OCI-LY1 (cell line): ENCODE results near the gene RAB34.

Experiments used
- H2AFZ ChIP-seq: fragments of 200-600 bp; sonication (generic), shearing (Covaris generic); 2 replicates; pipeline ENCODE4 v1.6.0; 2014; ENCODE audit warnings: antibody characterized with exemption, mild to moderate bottlenecking, low read length
- H3F3A ChIP-seq: fragments of 200-600 bp; sonication (generic), shearing (Covaris generic); 2 replicates; pipeline ENCODE4 v1.6.0; 2014; ENCODE audit warnings: mild to moderate bottlenecking, antibody characterized with exemption, low read length, moderate library complexity; ENCODE audit not compliant: insufficient read depth
- H3K27ac ChIP-seq: fragments of 200-600 bp; sonication (generic); 2 replicates; pipeline ENCODE4 v1.5.1; 2014; ENCODE audit warnings: low read length, mixed run types, mild to moderate bottlenecking, low read depth; ENCODE audit not compliant: poor library complexity, severe bottlenecking
- H3K27me3 ChIP-seq: fragments of 200-600 bp; sonication (generic); 2 replicates; pipeline ENCODE4 v1.6.0; 2014; ENCODE audit warnings: antibody characterized with exemption, mild to moderate bottlenecking, low read length, moderate library complexity; ENCODE audit not compliant: insufficient read depth
- H3K36me3 ChIP-seq: fragments of 200-600 bp; sonication (generic); 2 replicates; pipeline ENCODE4 v1.6.1; 2014; ENCODE audit warnings: mild to moderate bottlenecking, antibody characterized with exemption, low read length, moderate library complexity, mixed read lengths; ENCODE audit not compliant: insufficient read depth
- H3K4me1 ChIP-seq: fragments of 200-600 bp; sonication (generic); 2 replicates; pipeline ENCODE4 v1.5.1; 2014; ENCODE audit warnings: mild to moderate bottlenecking, low read length, moderate library complexity; ENCODE audit not compliant: insufficient read depth, severe bottlenecking
- H3K4me2 ChIP-seq: fragments of 200-600 bp; sonication (generic), shearing (Covaris generic); 2 replicates; pipeline ENCODE4 v1.6.1; 2014; ENCODE audit warnings: low read length
- H3K4me3 ChIP-seq: fragments of 200-600 bp; sonication (generic); 2 replicates; pipeline ENCODE4 v1.5.1; 2014; ENCODE audit warnings: low read length, low read depth, mild to moderate bottlenecking, mixed read lengths; ENCODE audit not compliant: poor library complexity, severe bottlenecking
- H3K79me2 ChIP-seq: fragments of 200-600 bp; shearing (Covaris generic); 2 replicates; pipeline ENCODE4 v1.6.1; 2016; ENCODE audit warnings: mixed run types, low read length, mixed read lengths; ENCODE audit not compliant: insufficient read depth
- H3K9ac ChIP-seq: fragments of 200-600 bp; sonication (generic), shearing (Covaris generic); 2 replicates; pipeline ENCODE4 v1.6.1; 2014; ENCODE audit warnings: mild to moderate bottlenecking, low read length, mixed read lengths
- H3K9me2 ChIP-seq: fragments of 200-600 bp; sonication (generic), shearing (Covaris generic); 2 replicates; pipeline ENCODE4 v1.6.1; 2014; ENCODE audit warnings: low read depth, mild to moderate bottlenecking, low read length, mixed read lengths
- H3K9me3 ChIP-seq: fragments of 200-600 bp; shearing (Covaris generic); 2 replicates; pipeline ENCODE4 v1.6.1; 2014; ENCODE audit warnings: low read length, mixed read lengths
- H4K20me1 ChIP-seq: fragments of 200-600 bp; sonication (generic), shearing (Covaris generic); 2 replicates; pipeline ENCODE4 v1.6.0; 2016; ENCODE audit warnings: mild to moderate bottlenecking, low read length; ENCODE audit not compliant: insufficient read depth
- EZH2 ChIP-seq: fragments of 200-600 bp; sonication (generic), shearing (Covaris generic); IDR thresholded peaks from 2 replicates; pipeline ENCODE4 v1.8.0; 2017; ENCODE audit warnings: borderline replicate concordance, mixed run types, mild to moderate bottlenecking, antibody characterized with exemption, low read length, moderate library complexity, mixed read lengths
- TF ChIP-seq, protein P1 (sequence below): fragments of 200-600 bp; sonication (generic), shearing (Covaris generic); IDR thresholded peaks from 2 replicates; pipeline ENCODE4 v1.5.1; 2017; ENCODE audit warnings: mild to moderate bottlenecking, antibody characterized with exemption, low read length, moderate library complexity, mixed read lengths

Gene RAB34

DNA sequence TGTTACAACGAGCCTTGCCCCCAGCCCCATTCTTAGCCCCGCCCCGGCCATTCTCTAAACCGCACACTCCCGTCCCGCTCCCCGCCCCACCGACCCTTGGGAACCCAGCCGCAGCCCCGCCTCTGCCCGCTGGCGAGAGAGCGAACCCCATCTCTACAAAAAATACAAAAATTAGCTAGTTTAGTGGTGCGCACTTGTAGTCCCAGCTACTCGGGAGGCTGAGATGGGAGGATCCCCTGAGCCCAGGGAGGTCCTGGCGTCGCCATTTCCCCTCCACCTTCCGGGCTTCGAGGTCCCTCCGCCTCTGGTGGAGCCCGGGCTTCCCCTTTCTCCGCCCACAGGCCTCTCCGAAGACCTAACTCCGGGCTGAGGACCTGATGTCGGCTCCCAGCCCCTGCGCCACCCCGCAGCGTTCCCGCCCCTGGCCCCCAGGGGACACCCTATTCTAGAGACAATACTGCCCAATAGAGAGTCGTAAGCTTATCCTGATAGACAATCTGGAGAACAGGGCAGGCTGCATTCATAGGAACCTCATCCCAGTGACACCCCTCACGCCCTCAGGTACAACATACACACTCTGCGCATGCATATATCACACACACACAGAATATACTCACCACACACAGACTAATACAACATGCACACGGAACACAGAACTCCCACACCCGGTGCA lies 5.5 kb downstream of the RAB34 start:
- H3K27me3 ChIP-seq = no peaks in the 10 kb centered on the region
- no peaks in the 10 kb centered on the region for H3K9me2 ChIP-seq
- no peak overlapping the region for H3K27ac ChIP-seq
- H3K9ac ChIP-seq = peak overlapping the region; percentile 65
- H3K79me2 ChIP-seq = no peaks in the 10 kb centered on the region
- peak overlapping the region; percentile 81 for H3K4me2 ChIP-seq
- H3K4me1 ChIP-seq = peaks cover 29% of the 10 kb centered on the region
- H3K9me3 ChIP-seq = no peaks in the 10 kb centered on the region
- no peaks in the 10 kb centered on the region for H3K36me3 ChIP-seq
- H3K4me3 ChIP-seq = peak overlapping the region; percentile 66
- TF ChIP-seq, protein P1, sequence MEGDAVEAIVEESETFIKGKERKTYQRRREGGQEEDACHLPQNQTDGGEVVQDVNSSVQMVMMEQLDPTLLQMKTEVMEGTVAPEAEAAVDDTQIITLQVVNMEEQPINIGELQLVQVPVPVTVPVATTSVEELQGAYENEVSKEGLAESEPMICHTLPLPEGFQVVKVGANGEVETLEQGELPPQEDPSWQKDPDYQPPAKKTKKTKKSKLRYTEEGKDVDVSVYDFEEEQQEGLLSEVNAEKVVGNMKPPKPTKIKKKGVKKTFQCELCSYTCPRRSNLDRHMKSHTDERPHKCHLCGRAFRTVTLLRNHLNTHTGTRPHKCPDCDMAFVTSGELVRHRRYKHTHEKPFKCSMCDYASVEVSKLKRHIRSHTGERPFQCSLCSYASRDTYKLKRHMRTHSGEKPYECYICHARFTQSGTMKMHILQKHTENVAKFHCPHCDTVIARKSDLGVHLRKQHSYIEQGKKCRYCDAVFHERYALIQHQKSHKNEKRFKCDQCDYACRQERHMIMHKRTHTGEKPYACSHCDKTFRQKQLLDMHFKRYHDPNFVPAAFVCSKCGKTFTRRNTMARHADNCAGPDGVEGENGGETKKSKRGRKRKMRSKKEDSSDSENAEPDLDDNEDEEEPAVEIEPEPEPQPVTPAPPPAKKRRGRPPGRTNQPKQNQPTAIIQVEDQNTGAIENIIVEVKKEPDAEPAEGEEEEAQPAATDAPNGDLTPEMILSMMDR = peak; percentile 34; the same call in 1 of the 2 replicates
- no peak for TF ChIP-seq EZH2
- H2AFZ ChIP-seq = 0 out of 2 replicates have a peak overlapping the region, but pooled peaks have one; percentile 9
- H3F3A ChIP-seq = no peaks in the 10 kb centered on the region
- no peaks in the 10 kb centered on the region for H4K20me1 ChIP-seq

GRCh38 chr17:28711723-28712031 lies 6.0 kb downstream of the RAB34 start, which contains the start of gene PROCA1:
Gene PROCA1, minus strand, starts transcription at chr17:28711888. Its CDS starts 228 bp downstream, at chr17:28711660.
- Histone ChIP-seq H4K20me1 (no peaks in the 10 kb centered on the region), H3K27ac (peak within 1 kb of the TSS; percentile 64), H3K9me3 (no peaks in the 10 kb centered on the region), H3K4me2 (peak within 1 kb of the TSS; percentile 81), H3K79me2 (no peaks in the 10 kb centered on the region), H3K4me3 (peak within 1 kb of the TSS; percentile 66), H3K9ac (peak within 1 kb of the TSS; percentile 65), H3K27me3 (no peaks in the 10 kb centered on the region), H3K9me2 (no peaks in the 10 kb centered on the region), H3F3A (no peaks in the 10 kb centered on the region), H2AFZ (0 out of 2 replicates have a peak within 1 kb of the TSS, but pooled peaks have one; percentile 9), H3K4me1 (peaks cover 27% of the 10 kb centered on the region), H3K36me3 (no peaks in the 10 kb centered on the region)
- no peak for TF ChIP-seq EZH2
- TF ChIP-seq, protein P1 = no peak

- no peaks in the 10 kb centered on the region for H3F3A ChIP-seq
- peaks cover 27% of the 10 kb centered on the region for H3K4me1 ChIP-seq
Observed at GRCh38 chr17:28710861-28711722, 6.6 kb downstream of the RAB34 start.

More at GRCh38 chr17:28710861-28711722, 6.6 kb downstream of the RAB34 start:
- H3K4me2 ChIP-seq = peak overlapping the region; percentile 81
- H4K20me1 ChIP-seq = no peaks in the 10 kb centered on the region
- H3K4me3 ChIP-seq = peak overlapping the region; percentile 66
- H2AFZ ChIP-seq = no peak overlapping the region
- peak overlapping the region; percentile 64 for H3K27ac ChIP-seq
- H3K9ac ChIP-seq = peak overlapping the region; percentile 65
- TF ChIP-seq, protein P1 = no peak
- no peak for TF ChIP-seq EZH2
- no peaks in the 10 kb centered on the region for H3K9me3 ChIP-seq
- H3K9me2 ChIP-seq = no peaks in the 10 kb centered on the region
- no peaks in the 10 kb centered on the region for H3K27me3 ChIP-seq
- no peaks in the 10 kb centered on the region for H3K36me3 ChIP-seq
- no peaks in the 10 kb centered on the region for H3K79me2 ChIP-seq
